ENCODE results near the gene C11orf52.

- TF ChIP-seq CTCF (IDR thresholded peaks at IDR 0.05) (no peak), POLR2AphosphoS5 (IDR thresholded peaks at IDR 0.05) (no peak)
Observed at GRCh38 chr11:111939836-111940604, 21.3 kb downstream of the C11orf52 start.

All from suprapubic skin (tissue), 3 donors.